Anterior cingulate cortex (tissue), 58 donors: ENCODE data around the gene AR.

ENCODE experiments used
- DNase-seq, 58 donors: peaks; one replicate each; lab custom pipeline; 2025; lab: John Stamatoyannopoulos, UW

The AR gene

GRCh38 chrX:67563469-67564448, 19.9 kb downstream of the AR start:
- no peak for DNase-seq

DNA sequence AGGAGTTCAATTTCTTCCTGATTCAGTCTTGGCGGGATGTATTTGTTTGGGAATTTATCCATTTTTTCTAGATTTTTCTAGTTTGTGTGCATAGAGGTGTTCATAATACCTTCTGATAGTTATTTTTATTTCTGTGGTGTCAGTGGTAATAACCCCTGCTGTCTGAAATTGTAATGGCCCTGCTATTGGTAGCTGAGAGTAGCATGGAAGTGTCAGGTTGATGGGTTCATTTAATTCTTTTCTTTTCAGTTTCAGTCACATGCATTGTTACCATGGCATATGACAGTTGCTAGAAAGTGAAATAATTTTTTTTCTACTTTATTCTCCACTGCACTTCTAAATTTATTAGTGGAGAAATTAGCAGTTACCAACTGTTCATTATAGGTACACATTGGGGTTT, 20.7 kb downstream of the AR start:
- no peak for DNase-seq

DNA sequence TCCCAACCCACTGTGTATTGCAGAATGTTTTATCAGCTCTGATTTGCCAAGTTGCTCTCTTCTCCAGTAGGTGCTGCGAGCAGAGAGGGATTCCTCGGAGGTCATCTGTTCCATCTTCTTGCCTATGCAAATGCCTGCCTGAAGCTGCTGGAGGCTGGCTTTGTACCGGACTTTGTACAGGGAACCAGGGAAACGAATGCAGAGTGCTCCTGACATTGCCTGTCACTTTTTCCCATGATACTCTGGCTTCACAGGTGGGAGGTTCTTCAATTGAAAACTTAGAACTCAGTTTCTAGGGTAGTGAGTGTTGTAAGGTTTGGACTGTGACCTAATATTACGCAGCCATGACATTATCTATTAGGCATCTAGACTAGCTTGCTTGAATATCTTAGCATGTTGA, 24.9 kb downstream of the AR start:
- DNase-seq: no peak

GRCh38 chrX:67570839-67571238, 27.0 kb downstream of the AR start:
- DNase-seq: no peak

- no peak for DNase-seq
Observed at GRCh38 chrX:67574696-67575095, 30.9 kb downstream of the AR start.

- DNase-seq: no peak
Observed at GRCh38 chrX:67582436-67582835, 38.6 kb downstream of the AR start.

- DNase-seq: no peak
Observed at GRCh38 chrX:67583171-67583570, 39.4 kb downstream of the AR start.

- no peak for DNase-seq
Observed at GRCh38 chrX:67585401-67585800, 41.6 kb downstream of the AR start.

- no peak for DNase-seq
Observed at GRCh38 chrX:67587946-67588624, 44.3 kb downstream of the AR start.

DNA sequence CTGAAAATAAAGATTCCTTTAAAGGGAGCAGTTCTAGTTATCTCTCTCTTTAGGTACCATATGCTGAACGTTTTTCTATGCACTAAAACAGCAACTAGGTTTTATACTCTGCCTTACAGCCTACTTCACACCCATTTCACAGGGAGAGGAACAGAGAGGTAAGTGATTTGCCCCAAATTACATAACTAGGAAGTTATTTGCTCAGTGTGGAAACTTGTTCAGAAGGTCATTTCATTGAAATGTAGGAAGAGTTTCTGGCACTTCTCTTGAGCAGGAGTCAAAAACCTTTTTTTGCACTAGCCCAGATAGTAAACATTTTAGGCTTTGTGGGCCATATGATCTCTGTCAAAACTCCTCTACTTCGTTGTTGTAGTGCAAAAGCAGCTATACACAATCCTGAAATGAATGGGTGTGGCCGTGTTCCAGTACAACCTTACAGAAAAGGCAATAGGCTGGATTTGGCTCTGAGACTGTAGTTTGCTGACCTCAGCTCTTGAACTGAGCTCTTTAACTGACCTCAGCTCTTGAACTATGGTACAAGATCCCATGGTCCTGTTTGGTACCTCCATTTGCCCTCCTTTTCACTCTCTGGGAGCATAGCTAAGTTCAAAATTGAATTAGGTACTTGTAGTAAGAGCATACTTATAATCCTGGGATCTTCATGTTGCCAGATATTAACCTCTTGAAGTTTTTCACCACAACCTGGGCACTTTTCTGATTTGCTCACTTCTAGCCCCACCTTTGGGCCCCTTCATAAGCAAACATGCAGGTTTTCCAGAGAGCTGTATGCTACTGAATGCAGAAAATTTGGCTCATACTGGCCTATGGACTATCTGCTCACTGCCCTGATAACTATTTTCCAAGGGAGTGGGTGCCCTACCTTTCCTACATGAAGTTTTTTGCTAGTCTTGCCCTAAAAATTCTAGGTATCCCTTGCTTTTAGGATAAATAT, 53.3 kb downstream of the AR start:
- no peak for DNase-seq

GRCh38 chrX:67599532-67599931, 55.7 kb downstream of the AR start:
- no peak for DNase-seq

DNA sequence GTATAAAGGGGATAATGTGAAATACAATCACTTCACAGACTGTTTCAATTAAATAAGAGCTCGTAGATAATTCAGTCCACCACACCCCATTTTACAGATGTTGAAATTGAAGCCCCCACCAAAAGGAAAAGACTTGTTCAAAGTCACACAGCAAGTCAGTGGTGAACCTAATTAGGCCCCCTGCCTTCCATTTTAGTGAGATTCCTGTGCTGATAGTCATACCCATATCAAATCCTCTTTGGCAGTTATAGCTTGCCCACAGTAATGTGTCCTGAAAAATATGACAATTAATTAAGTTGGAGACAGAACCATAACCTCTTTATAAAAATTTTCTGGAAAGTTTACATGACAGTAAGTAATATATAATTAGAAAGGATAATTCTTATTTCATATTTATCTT, 58.0 kb downstream of the AR start:
- DNase-seq: no peak

DNA sequence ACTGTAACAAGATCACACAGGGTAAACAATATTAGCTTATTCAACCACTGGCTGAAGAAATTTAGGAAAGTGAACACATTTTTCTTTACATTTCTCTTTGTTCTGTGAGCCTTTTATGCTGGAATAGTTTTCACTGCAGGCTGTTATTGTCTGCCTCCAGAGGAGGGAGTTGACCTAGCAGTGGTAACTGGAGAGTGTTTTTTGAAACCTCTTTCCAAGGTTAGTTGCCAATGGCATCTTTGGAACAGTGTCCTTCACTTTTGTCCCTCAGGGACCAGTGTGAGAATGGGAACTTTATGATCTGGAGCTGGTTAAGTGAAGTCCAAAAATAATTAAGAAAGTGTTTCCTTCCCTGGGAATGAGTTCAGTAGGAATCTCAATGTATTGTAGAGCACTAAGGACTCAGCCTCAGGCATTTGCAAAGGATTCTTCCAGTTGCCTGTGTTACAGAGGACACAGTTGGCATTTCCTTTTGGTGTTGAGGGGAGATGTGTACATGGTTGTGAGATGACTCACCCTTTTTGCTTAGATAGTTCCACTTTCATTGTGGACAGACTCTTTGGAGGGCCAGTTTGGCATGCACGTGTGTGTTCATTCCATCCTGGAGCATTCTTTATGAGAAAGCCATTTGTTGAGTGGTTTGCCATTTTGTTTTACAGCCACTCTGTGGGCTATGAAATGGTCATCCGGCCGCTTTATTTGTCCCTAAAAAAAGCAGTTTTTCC, 61.3 kb downstream of the AR start:
- no peak for DNase-seq

- DNase-seq: no peak
Observed at GRCh38 chrX:67607466-67607865, 63.6 kb downstream of the AR start.

GRCh38 chrX:67610282-67610681, 66.5 kb downstream of the AR start:
- DNase-seq: no peak

- DNase-seq: no peak
Observed at GRCh38 chrX:67612231-67612630, 68.4 kb downstream of the AR start.

GRCh38 chrX:67613366-67613765, 69.5 kb downstream of the AR start:
- DNase-seq: no peak

GRCh38 chrX:67613996-67614395, 70.2 kb downstream of the AR start:
- no peak for DNase-seq

DNA sequence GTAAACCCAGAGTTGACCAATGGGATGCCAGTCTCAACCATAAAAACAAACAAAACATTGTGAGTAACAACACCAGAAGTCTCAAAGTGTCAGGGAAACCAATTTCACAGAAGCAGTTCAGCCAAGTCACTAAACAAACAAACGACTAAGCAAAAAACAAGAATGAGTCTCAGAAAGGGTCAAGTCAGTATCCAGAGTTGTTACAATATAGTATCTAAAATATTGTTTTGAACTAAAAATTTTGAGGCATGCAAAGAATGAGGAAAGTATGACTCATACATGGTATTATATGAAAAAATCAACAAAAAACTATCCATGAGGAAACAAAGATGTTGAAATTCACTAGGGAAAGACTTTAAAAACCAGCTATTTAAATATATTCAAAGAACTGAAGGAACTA, 70.6 kb downstream of the AR start:
- DNase-seq: no peak

GRCh38 chrX:67619253-67619652, 75.4 kb downstream of the AR start:
- no peak for DNase-seq
